GM21528 (cell line): Measurements from ENCODE around the gene AFF3.
A peak's percentile ranks its signal among the peaks of the same experiment; 100 is the strongest.
"Not testable (repeated sequence)": the region's sequence is repeated elsewhere in the genome, so short reads cannot be mapped to it uniquely, and the experiment has no call there.

Source experiments
- ATAC-seq: cut with Tn5 transposase; IDR thresholded peaks from one replicate; pipeline ENCODE4 v1.9.1; 2021; ENCODE audit warnings: mild to moderate bottlenecking, moderate library complexity; ENCODE audit not compliant: unreplicated experiment, low FRiP score

Gene AFF3

GRCh38 chr2:100142393-100142792 is at the start of gene AFF3:
TSS of gene AFF3 (minus strand) at chr2:100142590. CDS start at chr2:100104454, 38,136 bp downstream.
- ATAC-seq = peak; percentile 96

GRCh38 chr2:100189387-100189786 is 47.0 kb upstream of the AFF3 start:
- ATAC-seq = no peak

GRCh38 chr2:100188326-100188725 is 45.9 kb upstream of the AFF3 start:
- ATAC-seq = no peak

- no peak for ATAC-seq
Measured at GRCh38 chr2:100186126-100186525, 43.7 kb upstream of the AFF3 start.

- no peak for ATAC-seq
Measured at GRCh38 chr2:100185516-100185915, 43.1 kb upstream of the AFF3 start.

- no peak for ATAC-seq
Measured at GRCh38 chr2:100185105-100185504, 42.7 kb upstream of the AFF3 start.

- ATAC-seq = no peak
Measured at GRCh38 chr2:100184055-100184737, 41.8 kb upstream of the AFF3 start.

- ATAC-seq = no peak
Measured at GRCh38 chr2:100182494-100183361, 40.3 kb upstream of the AFF3 start.

- ATAC-seq = no peak
Measured at GRCh38 chr2:100180503-100180902, 38.1 kb upstream of the AFF3 start.

- no peak for ATAC-seq
Measured at GRCh38 chr2:100179806-100180205, 37.4 kb upstream of the AFF3 start.

- no peak for ATAC-seq
Measured at GRCh38 chr2:100178864-100179263, 36.5 kb upstream of the AFF3 start.

GRCh38 chr2:100178085-100178788 is 35.8 kb upstream of the AFF3 start:
- ATAC-seq = no peak

- ATAC-seq = no peak
Measured at GRCh38 chr2:100176925-100177324, 34.5 kb upstream of the AFF3 start.

- no peak for ATAC-seq
Measured at GRCh38 chr2:100174026-100174431, 31.6 kb upstream of the AFF3 start.

GRCh38 chr2:100166701-100167100 is 24.3 kb upstream of the AFF3 start:
- no peak for ATAC-seq

- no peak for ATAC-seq
Measured at GRCh38 chr2:100163605-100164004, 21.2 kb upstream of the AFF3 start.

GRCh38 chr2:100161945-100162620 is 19.7 kb upstream of the AFF3 start:
- ATAC-seq = no peak

- ATAC-seq = no peak
Measured at GRCh38 chr2:100160396-100160795, 18.0 kb upstream of the AFF3 start.

GRCh38 chr2:100151832-100152231 is 9.4 kb upstream of the AFF3 start:
- ATAC-seq = not testable (repeated sequence)

- ATAC-seq = no peak
Measured at GRCh38 chr2:100151310-100151709, 8.9 kb upstream of the AFF3 start.

GRCh38 chr2:100148883-100149282 is 6.5 kb upstream of the AFF3 start:
- no peak for ATAC-seq
